K562 (cell line): ENCODE data around the gene ZNF853. TPM values are rescaled to one million over a fixed set of nuclear protein-coding genes. Genes with fewer than 3 reads are reported as not detected.

Source experiments
- DDX20 ChIP-seq: fragments of 450-650 bp; IDR thresholded peaks from 2 replicates; pipeline ENCODE4 v1.6.1; 2016; ENCODE audit warnings: missing genetic modification characterization, low read depth, mild to moderate bottlenecking, missing compliant biosample characterization, moderate library complexity
- KLF1 ChIP-seq: fragments of 450-650 bp; IDR thresholded peaks from 2 replicates; pipeline ENCODE4 v1.6.1; 2016; ENCODE audit warnings: missing genetic modification characterization, missing compliant biosample characterization
- MEF2D ChIP-seq: conservative IDR thresholded peaks from 2 replicates; pipeline ENCODE4 v1.6.1; 2016; ENCODE audit warnings: low read depth, missing genetic modification characterization, missing compliant biosample characterization
- PHF8 ChIP-seq: fragments of 200-600 bp; sonication (generic); IDR thresholded peaks from 2 replicates; pipeline ENCODE4 v1.6.1; 2012; ENCODE audit warnings: mixed run types, mild to moderate bottlenecking, inconsistent platforms, low read length, moderate library complexity, borderline replicate concordance
- POLR2AphosphoS5 ChIP-seq: IDR thresholded peaks from 2 replicates; pipeline ENCODE4 v1.6.1; 2011; ENCODE audit warnings: mild to moderate bottlenecking, low read depth, low read length, moderate library complexity; ENCODE audit not compliant: control insufficient read depth, insufficient read depth
- RBM17 ChIP-seq: fragments of 200-400 bp; formaldehyde crosslinking; IDR thresholded peaks from 2 replicates; pipeline ENCODE4 v1.6.1; 2017; ENCODE audit warnings: low read depth, mild to moderate bottlenecking, low read length, borderline replicate concordance
- SRF ChIP-seq, 2 experiments: fragments of 250-450, 450-650 bp in 1 of 2; sonication (Bioruptor Pico) in 1 of 2; sonication (generic) in 1 of 2; formaldehyde crosslinking; IDR thresholded peaks; 2 replicates each; pipeline versions ENCODE4 v1.5.0 to v1.5.1; 2020 to 2022; ENCODE audit warnings: mild to moderate bottlenecking in 1 of 2, missing genetic modification reagents in 1 of 2
- ZKSCAN8 ChIP-seq: fragments of 200-800 bp; sonication (Bioruptor generic); IDR thresholded peaks from 2 replicates; pipeline ENCODE4 v1.6.1; 2016; ENCODE audit warnings: missing genetic modification characterization, missing compliant biosample characterization
- ZNF124 ChIP-seq: sonication (generic); formaldehyde crosslinking; IDR thresholded peaks from 2 replicates; pipeline ENCODE4 v1.8.1; 2022; ENCODE audit warnings: missing genetic modification reagents
- ZNF584 ChIP-seq: fragments of 200-800 bp; sonication (Bioruptor generic); IDR thresholded peaks from 2 replicates; pipeline ENCODE4 v1.6.1; 2016; ENCODE audit warnings: low read depth, mild to moderate bottlenecking, missing genetic modification characterization, missing compliant biosample characterization
- polyA plus RNA-seq, 8 experiments: library from polyadenylated mRNA; depleted of rRNA in 4 of 8; stranded (reverse) in 5 of 8; unstranded in 3 of 8; fragments of >200 nt; fragmentation: Nextera tagmentation in 2 of 8; fragmentation: Illumina TruSeq in 1 of 8; extraction: Ambion mirVana in 2 of 8; extraction: Trizol in 1 of 8; gene quantifications; 2 replicates each; pipeline versions ENCODE4 v1.2.1 to v1.2.3, GENCODE V29; 2011 to 2014; ENCODE audit warnings: inconsistent platforms in 1 of 8, missing spikeins in 1 of 8
- total RNA-seq, 7 experiments: library from RNA; depleted of rRNA in 6 of 7; stranded (reverse); fragments of >200 nt in 6 of 7; fragmentation: Illumina TruSeq in 2 of 7; extraction: Trizol in 2 of 7; gene quantifications; 2 replicates each; pipeline versions ENCODE4 v1.2.1 to v1.2.3, GENCODE V29; 2011 to 2021; ENCODE audit warnings: low replicate concordance in 1 of 7
- TF ChIP-seq, protein P1 (sequence below), 2 experiments: fragments of 450-650 bp in 1 of 2; IDR thresholded peaks; 2 replicates each; pipeline ENCODE4 v1.6.1; 2011 to 2017; ENCODE audit warnings: low read depth in 2 of 2, antibody characterized with exemption in 1 of 2, borderline replicate concordance in 1 of 2, low read length in 1 of 2, mild to moderate bottlenecking in 1 of 2, mixed read lengths in 1 of 2; ENCODE audit not compliant: control insufficient read depth in 1 of 2
- TF ChIP-seq, protein P2 (sequence below): sonication (generic); formaldehyde crosslinking; IDR thresholded peaks from 2 replicates; pipeline ENCODE4 v1.8.0; 2022; ENCODE audit warnings: mild to moderate bottlenecking, missing genetic modification reagents, borderline replicate concordance
- TF ChIP-seq, protein P3 (sequence below): sonication (generic); formaldehyde crosslinking; IDR thresholded peaks from 2 replicates; pipeline ENCODE4 v1.8.1; 2022; ENCODE audit warnings: missing genetic modification reagents
- TF ChIP-seq, protein P4 (sequence below): fragments of 200-800 bp; sonication (Bioruptor generic); IDR thresholded peaks from 2 replicates; pipeline ENCODE4 v1.6.1; 2016; ENCODE audit warnings: missing genetic modification characterization, missing compliant biosample characterization

Gene ZNF853
- total and polyA plus RNA-seq, 9 of the 15 experiments (the other 6 are each of a cell fraction or from before 2014, with no cell fraction given) = 0.03 TPM; not detected in 8

DNA sequence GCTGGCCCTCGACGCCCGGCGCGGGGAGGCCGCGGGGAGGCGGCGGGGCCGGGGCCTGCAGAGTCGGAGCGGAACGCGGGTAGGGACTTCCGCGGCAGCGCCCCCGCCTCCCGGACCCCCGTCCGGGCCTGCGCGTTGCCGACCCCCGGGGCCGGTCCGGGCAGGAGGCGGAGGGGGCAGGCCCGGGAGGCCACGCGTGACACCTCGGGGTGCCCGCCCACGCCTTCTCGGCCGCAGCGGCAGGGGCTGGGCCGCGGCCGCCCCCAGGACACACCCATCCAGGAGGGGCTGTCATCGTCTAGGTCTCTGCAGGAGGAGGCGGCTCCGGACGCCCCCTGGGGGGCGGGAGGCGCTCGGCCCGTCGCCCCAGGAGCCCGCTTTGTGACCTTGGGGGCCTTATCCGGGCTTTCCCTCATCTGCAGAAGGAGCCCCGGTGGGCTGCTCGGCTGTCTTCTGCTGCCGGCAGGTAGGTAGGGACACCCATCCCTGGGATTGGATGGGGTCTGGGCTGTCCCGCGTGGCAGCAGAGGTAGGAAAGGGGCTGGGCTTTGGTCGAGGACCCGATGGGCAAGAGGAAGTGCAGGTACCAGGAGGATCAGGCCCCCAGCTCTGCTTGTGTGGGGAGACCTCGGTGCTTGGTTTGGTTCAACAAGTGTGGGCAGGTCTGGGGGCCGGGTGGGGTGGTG is 22.3 kb downstream of the ZNF853 start (continued):
- TF ChIP-seq, protein P1, sequence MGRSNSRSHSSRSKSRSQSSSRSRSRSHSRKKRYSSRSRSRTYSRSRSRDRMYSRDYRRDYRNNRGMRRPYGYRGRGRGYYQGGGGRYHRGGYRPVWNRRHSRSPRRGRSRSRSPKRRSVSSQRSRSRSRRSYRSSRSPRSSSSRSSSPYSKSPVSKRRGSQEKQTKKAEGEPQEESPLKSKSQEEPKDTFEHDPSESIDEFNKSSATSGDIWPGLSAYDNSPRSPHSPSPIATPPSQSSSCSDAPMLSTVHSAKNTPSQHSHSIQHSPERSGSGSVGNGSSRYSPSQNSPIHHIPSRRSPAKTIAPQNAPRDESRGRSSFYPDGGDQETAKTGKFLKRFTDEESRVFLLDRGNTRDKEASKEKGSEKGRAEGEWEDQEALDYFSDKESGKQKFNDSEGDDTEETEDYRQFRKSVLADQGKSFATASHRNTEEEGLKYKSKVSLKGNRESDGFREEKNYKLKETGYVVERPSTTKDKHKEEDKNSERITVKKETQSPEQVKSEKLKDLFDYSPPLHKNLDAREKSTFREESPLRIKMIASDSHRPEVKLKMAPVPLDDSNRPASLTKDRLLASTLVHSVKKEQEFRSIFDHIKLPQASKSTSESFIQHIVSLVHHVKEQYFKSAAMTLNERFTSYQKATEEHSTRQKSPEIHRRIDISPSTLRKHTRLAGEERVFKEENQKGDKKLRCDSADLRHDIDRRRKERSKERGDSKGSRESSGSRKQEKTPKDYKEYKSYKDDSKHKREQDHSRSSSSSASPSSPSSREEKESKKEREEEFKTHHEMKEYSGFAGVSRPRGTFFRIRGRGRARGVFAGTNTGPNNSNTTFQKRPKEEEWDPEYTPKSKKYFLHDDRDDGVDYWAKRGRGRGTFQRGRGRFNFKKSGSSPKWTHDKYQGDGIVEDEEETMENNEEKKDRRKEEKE (IDR thresholded peaks at IDR 0.05; ENCODE audit: borderline replicate concordance in 1 of 2, control insufficient read depth in 1 of 2, low read depth in 2 of 2, low read length in 1 of 2) = 0 out of 4 replicates have a peak, but pooled peaks of 1 of the 2 experiments have one; percentile 52
- no peak for TF ChIP-seq MEF2D
- TF ChIP-seq PHF8 = peak; percentile 52; the same call in 1 of the 2 replicates
- peak in 1 of 2 experiments; percentile 41; a peak in 1 of 4 replicates for TF ChIP-seq SRF (CRISPR knock-in tag; IDR thresholded peaks at IDR 0.05)
- TF ChIP-seq ZNF124 (CRISPR knock-in tag) = no peak
- TF ChIP-seq, protein P2, sequence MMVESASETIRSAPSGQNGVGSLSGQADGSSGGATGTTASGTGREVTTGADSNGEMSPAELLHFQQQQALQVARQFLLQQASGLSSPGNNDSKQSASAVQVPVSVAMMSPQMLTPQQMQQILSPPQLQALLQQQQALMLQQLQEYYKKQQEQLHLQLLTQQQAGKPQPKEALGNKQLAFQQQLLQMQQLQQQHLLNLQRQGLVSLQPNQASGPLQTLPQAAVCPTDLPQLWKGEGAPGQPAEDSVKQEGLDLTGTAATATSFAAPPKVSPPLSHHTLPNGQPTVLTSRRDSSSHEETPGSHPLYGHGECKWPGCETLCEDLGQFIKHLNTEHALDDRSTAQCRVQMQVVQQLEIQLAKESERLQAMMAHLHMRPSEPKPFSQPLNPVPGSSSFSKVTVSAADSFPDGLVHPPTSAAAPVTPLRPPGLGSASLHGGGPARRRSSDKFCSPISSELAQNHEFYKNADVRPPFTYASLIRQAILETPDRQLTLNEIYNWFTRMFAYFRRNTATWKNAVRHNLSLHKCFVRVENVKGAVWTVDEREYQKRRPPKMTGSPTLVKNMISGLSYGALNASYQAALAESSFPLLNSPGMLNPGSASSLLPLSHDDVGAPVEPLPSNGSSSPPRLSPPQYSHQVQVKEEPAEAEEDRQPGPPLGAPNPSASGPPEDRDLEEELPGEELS (CRISPR knock-in tag) = no peak
- 0 out of 2 replicates have a peak, but pooled peaks have one; percentile 18 for TF ChIP-seq POLR2AphosphoS5
- TF ChIP-seq RBM17 = no peak
- no peak for TF ChIP-seq DDX20
- TF ChIP-seq, protein P3, sequence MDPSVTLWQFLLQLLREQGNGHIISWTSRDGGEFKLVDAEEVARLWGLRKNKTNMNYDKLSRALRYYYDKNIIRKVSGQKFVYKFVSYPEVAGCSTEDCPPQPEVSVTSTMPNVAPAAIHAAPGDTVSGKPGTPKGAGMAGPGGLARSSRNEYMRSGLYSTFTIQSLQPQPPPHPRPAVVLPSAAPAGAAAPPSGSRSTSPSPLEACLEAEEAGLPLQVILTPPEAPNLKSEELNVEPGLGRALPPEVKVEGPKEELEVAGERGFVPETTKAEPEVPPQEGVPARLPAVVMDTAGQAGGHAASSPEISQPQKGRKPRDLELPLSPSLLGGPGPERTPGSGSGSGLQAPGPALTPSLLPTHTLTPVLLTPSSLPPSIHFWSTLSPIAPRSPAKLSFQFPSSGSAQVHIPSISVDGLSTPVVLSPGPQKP (CRISPR knock-in tag) = no peak
- TF ChIP-seq, protein P4, sequence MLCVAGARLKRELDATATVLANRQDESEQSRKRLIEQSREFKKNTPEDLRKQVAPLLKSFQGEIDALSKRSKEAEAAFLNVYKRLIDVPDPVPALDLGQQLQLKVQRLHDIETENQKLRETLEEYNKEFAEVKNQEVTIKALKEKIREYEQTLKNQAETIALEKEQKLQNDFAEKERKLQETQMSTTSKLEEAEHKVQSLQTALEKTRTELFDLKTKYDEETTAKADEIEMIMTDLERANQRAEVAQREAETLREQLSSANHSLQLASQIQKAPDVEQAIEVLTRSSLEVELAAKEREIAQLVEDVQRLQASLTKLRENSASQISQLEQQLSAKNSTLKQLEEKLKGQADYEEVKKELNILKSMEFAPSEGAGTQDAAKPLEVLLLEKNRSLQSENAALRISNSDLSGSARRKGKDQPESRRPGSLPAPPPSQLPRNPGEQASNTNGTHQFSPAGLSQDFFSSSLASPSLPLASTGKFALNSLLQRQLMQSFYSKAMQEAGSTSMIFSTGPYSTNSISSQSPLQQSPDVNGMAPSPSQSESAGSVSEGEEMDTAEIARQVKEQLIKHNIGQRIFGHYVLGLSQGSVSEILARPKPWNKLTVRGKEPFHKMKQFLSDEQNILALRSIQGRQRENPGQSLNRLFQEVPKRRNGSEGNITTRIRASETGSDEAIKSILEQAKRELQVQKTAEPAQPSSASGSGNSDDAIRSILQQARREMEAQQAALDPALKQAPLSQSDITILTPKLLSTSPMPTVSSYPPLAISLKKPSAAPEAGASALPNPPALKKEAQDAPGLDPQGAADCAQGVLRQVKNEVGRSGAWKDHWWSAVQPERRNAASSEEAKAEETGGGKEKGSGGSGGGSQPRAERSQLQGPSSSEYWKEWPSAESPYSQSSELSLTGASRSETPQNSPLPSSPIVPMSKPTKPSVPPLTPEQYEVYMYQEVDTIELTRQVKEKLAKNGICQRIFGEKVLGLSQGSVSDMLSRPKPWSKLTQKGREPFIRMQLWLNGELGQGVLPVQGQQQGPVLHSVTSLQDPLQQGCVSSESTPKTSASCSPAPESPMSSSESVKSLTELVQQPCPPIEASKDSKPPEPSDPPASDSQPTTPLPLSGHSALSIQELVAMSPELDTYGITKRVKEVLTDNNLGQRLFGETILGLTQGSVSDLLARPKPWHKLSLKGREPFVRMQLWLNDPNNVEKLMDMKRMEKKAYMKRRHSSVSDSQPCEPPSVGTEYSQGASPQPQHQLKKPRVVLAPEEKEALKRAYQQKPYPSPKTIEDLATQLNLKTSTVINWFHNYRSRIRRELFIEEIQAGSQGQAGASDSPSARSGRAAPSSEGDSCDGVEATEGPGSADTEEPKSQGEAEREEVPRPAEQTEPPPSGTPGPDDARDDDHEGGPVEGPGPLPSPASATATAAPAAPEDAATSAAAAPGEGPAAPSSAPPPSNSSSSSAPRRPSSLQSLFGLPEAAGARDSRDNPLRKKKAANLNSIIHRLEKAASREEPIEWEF (CRISPR knock-in tag) = no peak
- peak; percentile 46; the same call in 1 of the 2 replicates for TF ChIP-seq KLF1 (tag)
- TF ChIP-seq ZNF584 (CRISPR knock-in tag) = no peak
- no peak for TF ChIP-seq ZKSCAN8 (CRISPR knock-in tag)
